ENCODE results near the gene MRNIP. TPM values are rescaled to one million over a fixed set of nuclear protein-coding genes. Genes with fewer than 3 reads are reported as not detected.

MRNIP gene
- total and polyA plus RNA-seq, 4 donors, result 5.4 to 12.0 (median 7.3) TPM

- TF ChIP-seq TAF1 (conservative IDR thresholded peaks at IDR 0.05), result no peak
- no peak for TF ChIP-seq CTCF (IDR thresholded peaks at IDR 0.05; ENCODE audit: low read depth, low read length, missing input control)
- peak; percentile 84 to 85 for TF ChIP-seq HNF4A (conservative IDR thresholded peaks at IDR 0.05)
- TF ChIP-seq NR2F2 (IDR thresholded peaks at IDR 0.05), result no peak
- TF ChIP-seq FOXA2 (IDR thresholded peaks at IDR 0.05), result no peak
- peak in 1 of 2 donors; percentile 14 for TF ChIP-seq JUND (IDR thresholded peaks at IDR 0.05)
- TF ChIP-seq ZBTB33 (IDR thresholded peaks at IDR 0.05), result no peak
- TF ChIP-seq GABPA (IDR thresholded peaks at IDR 0.05 in 1 of 2, conservative IDR thresholded peaks at IDR 0.05 in 1 of 2), result no peak
- TF ChIP-seq MAX (IDR thresholded peaks at IDR 0.05), result peak; percentile 78
- TF ChIP-seq RAD21 (IDR thresholded peaks at IDR 0.05), result peak in 1 of 2 donors; percentile 17
- TF ChIP-seq EGR1 (IDR thresholded peaks at IDR 0.05; ENCODE audit: low read depth in 2 of 2), result no peak
- TF ChIP-seq ATF3 (IDR thresholded peaks at IDR 0.05), result no peak
- TF ChIP-seq REST (IDR thresholded peaks at IDR 0.05), result peak; percentile 69
- TF ChIP-seq YY1 (IDR thresholded peaks at IDR 0.05), result peak; percentile 94
- peak; percentile 70 for TF ChIP-seq SP1 (IDR thresholded peaks at IDR 0.05)
- TF ChIP-seq RXRA (IDR thresholded peaks at IDR 0.05), result peak; percentile 75 to 87
- TF ChIP-seq FOXA1 (IDR thresholded peaks at IDR 0.05), result no peak
- TF ChIP-seq HNF4G (IDR thresholded peaks at IDR 0.05), result peak; percentile 39
- DNase-seq (ENCODE audit: low spot score), result no peak
- WGBS, result 20% methylated on average over 9 of the region's 9 CpGs
- Histone ChIP-seq H3K9ac (ENCODE audit: low read depth in 1 of 2, low read length in 2 of 2) (peak overlapping the region; percentile 70 to 79), H3K9me3 (ENCODE audit: control insufficient read depth in 4 of 4, low read length in 3 of 4) (no peaks in the 10 kb centered on the region), H3K27me3 (ENCODE audit: control insufficient read depth in 4 of 4, insufficient read depth in 4 of 4, low read length in 3 of 4) (no peaks in the 10 kb centered on the region), H3K27ac (ENCODE audit: low read depth in 1 of 2, low read length in 2 of 2) (peak overlapping the region; percentile 78 to 89), H3K4me1 (ENCODE audit: control insufficient read depth in 4 of 4, insufficient read depth in 4 of 4, low read length in 3 of 4) (peaks cover 19 to 41% (median 32%) of the 10 kb centered on the region in 4 donors), H3K4me3 (ENCODE audit: low read depth in 1 of 3, low read length in 3 of 3) (peak overlapping the region; percentile 72 to 98 (median 79)), H3K36me3 (ENCODE audit: control insufficient read depth in 4 of 4, insufficient read depth in 3 of 4, low read depth in 1 of 4, low read length in 3 of 4) (peaks cover 2 to 10% (median 4%) of the 10 kb centered on the region in 4 donors)
Measured at GRCh38 chr5:179805070-179805528, 53.5 kb downstream of the MRNIP start.
